Neuronal stem cell (in vitro differentiated cells): ENCODE results near the gene SUN2.

Experiments used
- DNase-seq: peaks from one replicate; pipeline ENCODE4 v3.0.0-alpha.2; 2013; ENCODE audit warnings: low spot score
- H2AFZ ChIP-seq: one replicate; pipeline ENCODE4 v1.6.1; 2013; ENCODE audit warnings: mild to moderate bottlenecking, low read length, inconsistent platforms
- H2AK5ac ChIP-seq: 2 replicates; pipeline ENCODE4 v1.6.1; 2013; ENCODE audit warnings: low read depth, mild to moderate bottlenecking, inconsistent platforms, low read length, moderate library complexity, mixed read lengths
- H2BK120ac ChIP-seq: 2 replicates; pipeline ENCODE4 v1.6.1; 2013; ENCODE audit warnings: low read depth, mild to moderate bottlenecking, inconsistent platforms, low read length, moderate library complexity, mixed read lengths
- H2BK12ac ChIP-seq: one replicate; pipeline ENCODE4 v1.6.1; 2013; ENCODE audit warnings: low read length, inconsistent platforms
- H2BK15ac ChIP-seq: 2 replicates; pipeline ENCODE4 v1.6.1; 2013; ENCODE audit warnings: mild to moderate bottlenecking, low read length, inconsistent platforms, mixed read lengths
- H2BK5ac ChIP-seq: one replicate; pipeline ENCODE4 v1.6.1; 2013; ENCODE audit warnings: inconsistent platforms, mild to moderate bottlenecking, low read length, moderate library complexity
- H3K14ac ChIP-seq: one replicate; pipeline ENCODE4 v1.6.1; 2013; ENCODE audit warnings: low read length, inconsistent platforms
- H3K18ac ChIP-seq: 2 replicates; pipeline ENCODE4 v1.6.1; 2013; ENCODE audit warnings: low read length, inconsistent platforms
- H3K23ac ChIP-seq: 2 replicates; pipeline ENCODE4 v1.6.1; 2013; ENCODE audit warnings: low read depth, mild to moderate bottlenecking, mixed read lengths, low read length, inconsistent platforms; ENCODE audit not compliant: poor library complexity
- H3K27ac ChIP-seq: replicated peaks from 3 replicates; pipeline ENCODE4 v1.5.1; 2013; ENCODE audit warnings: low read length, inconsistent platforms
- H3K27me3 ChIP-seq, 3 experiments: 2 replicates each; pipeline ENCODE4 v1.6.1; 2013; ENCODE audit warnings: low read length in 3 of 3, mild to moderate bottlenecking in 2 of 3, inconsistent platforms in 1 of 3, low read depth in 1 of 3, mixed read lengths in 1 of 3, moderate library complexity in 1 of 3; ENCODE audit not compliant: control insufficient read depth in 3 of 3, insufficient read depth in 3 of 3
- H3K36me3 ChIP-seq, 2 donors: replicated peaks in 1 of 2; 2 replicates each; pipeline ENCODE4 v1.6.1; 2013; ENCODE audit warnings: low read length in 2 of 2; ENCODE audit not compliant: control insufficient read depth in 2 of 2, insufficient read depth in 2 of 2
- H3K4ac ChIP-seq: 2 replicates; pipeline ENCODE4 v1.6.1; 2013; ENCODE audit warnings: inconsistent platforms, mild to moderate bottlenecking, low read length, moderate library complexity
- H3K4me1 ChIP-seq, 2 donors: 1 replicate in 1 of 2; 2 replicates in 1 of 2; pipeline ENCODE4 v1.6.1; 2013; ENCODE audit warnings: low read length in 2 of 2, low read depth in 1 of 2; ENCODE audit not compliant: control insufficient read depth in 2 of 2, insufficient read depth in 1 of 2
- H3K4me2 ChIP-seq: one replicate; pipeline ENCODE4 v1.6.1; 2013; ENCODE audit warnings: mild to moderate bottlenecking, low read length, inconsistent platforms; ENCODE audit not compliant: insufficient read depth, poor library complexity, severe bottlenecking
- H3K4me3 ChIP-seq, 2 donors: 2 replicates each; pipeline ENCODE4 v1.5.1; 2013; ENCODE audit warnings: low read length in 2 of 2, mild to moderate bottlenecking in 2 of 2, inconsistent platforms in 1 of 2, moderate library complexity in 1 of 2
- H3K79me1 ChIP-seq: one replicate; pipeline ENCODE4 v1.6.1; 2013; ENCODE audit warnings: low read depth, mild to moderate bottlenecking, inconsistent platforms, low read length, moderate library complexity
- H3K9ac ChIP-seq: one replicate; pipeline ENCODE4 v1.6.1; 2013; ENCODE audit warnings: mild to moderate bottlenecking, low read depth, low read length, inconsistent platforms; ENCODE audit not compliant: poor library complexity
- H3K9me3 ChIP-seq, 2 donors: replicated peaks in 1 of 2; 2 replicates each; pipeline versions ENCODE3 to v1.6.1; 2013; ENCODE audit warnings: low read length in 2 of 2, mild to moderate bottlenecking in 2 of 2, inconsistent platforms in 1 of 2, low read depth in 1 of 2, mixed read lengths in 1 of 2, moderate library complexity in 1 of 2; ENCODE audit not compliant: control insufficient read depth in 2 of 2, insufficient read depth in 1 of 2
- H4K8ac ChIP-seq: one replicate; pipeline ENCODE4 v1.6.1; 2013; ENCODE audit warnings: low read depth, mild to moderate bottlenecking, inconsistent platforms, low read length, moderate library complexity
- H4K91ac ChIP-seq: one replicate; pipeline ENCODE4 v1.6.1; 2013; ENCODE audit warnings: low read length, low read depth, mild to moderate bottlenecking, inconsistent platforms; ENCODE audit not compliant: poor library complexity
- WGBS, 2 donors: extraction: QIAGEN DNeasy Blood & Tissue Kit; methylation state at CpG; one replicate each; pipeline ENCODE4 v1.1.7; 2013; ENCODE audit warnings: missing lambda C conversion rate in 2 of 2, mixed read lengths in 1 of 2; ENCODE audit not compliant: insufficient read length in 2 of 2, insufficient replicate concordance in 1 of 2; ENCODE audit errors: extremely low coverage in 2 of 2; 5-methylcytosine and 5-hydroxymethylcytosine counted together

The SUN2 gene

GRCh38 chr22:38760477-38761201 lies 4.8 kb upstream of the SUN2 start:
- no peak overlapping the region for H2AK5ac ChIP-seq
- peak overlapping the region; percentile 71 for H3K18ac ChIP-seq
- peaks cover 7 to 15% of the 10 kb centered on the region in 2 donors for H3K4me1 ChIP-seq
- no peak overlapping the region for H2AFZ ChIP-seq
- DNase-seq = no peak
- peak overlapping the region; percentile 84 for H4K8ac ChIP-seq
- H4K91ac ChIP-seq = peak overlapping the region; percentile 82
- no peaks in the 10 kb centered on the region for H3K36me3 ChIP-seq
- no peak overlapping the region for H3K14ac ChIP-seq
- H3K4me2 ChIP-seq = no peak overlapping the region
- H3K23ac ChIP-seq = no peak overlapping the region
- WGBS, 2 donors = no CpG with 5 or more reads among the region's 12 CpGs
- H3K27ac ChIP-seq = no peak overlapping the region
- peaks cover 2% of the 10 kb centered on the region for H3K79me1 ChIP-seq
- H3K4ac ChIP-seq = no peak overlapping the region
- H2BK120ac ChIP-seq = no peak overlapping the region
- H3K4me3 ChIP-seq = no peak overlapping the region
- H2BK15ac ChIP-seq = peak overlapping the region; percentile 55
- no peak overlapping the region for H2BK12ac ChIP-seq
- H2BK5ac ChIP-seq = no peak overlapping the region
- H3K9ac ChIP-seq = peak overlapping the region; percentile 13
- H3K27me3 ChIP-seq = peaks cover 0 to 7% (median 2%) of the 10 kb centered on the region in 3 experiments
- H3K9me3 ChIP-seq = peaks cover 0 to 2% of the 10 kb centered on the region in 2 donors

GRCh38 chr22:38759005-38759404 lies 3.2 kb upstream of the SUN2 start:
- WGBS, 2 donors = no CpG with 5 or more reads among the region's 7 CpGs
- no peak overlapping the region for H3K27ac ChIP-seq
- H3K18ac ChIP-seq = no peak overlapping the region
- H3K14ac ChIP-seq = no peak overlapping the region
- no peaks in the 10 kb centered on the region for H3K36me3 ChIP-seq
- no peak overlapping the region for H3K4me3 ChIP-seq
- H3K9me3 ChIP-seq = peaks cover 0 to 2% of the 10 kb centered on the region in 2 donors
- no peak overlapping the region for H2BK12ac ChIP-seq
- H3K79me1 ChIP-seq = peaks cover 2% of the 10 kb centered on the region
- no peak overlapping the region for H2AK5ac ChIP-seq
- DNase-seq = no peak
- H3K9ac ChIP-seq = no peak overlapping the region
- H2AFZ ChIP-seq = no peak overlapping the region
- peaks cover 9 to 18% of the 10 kb centered on the region in 2 donors for H3K4me1 ChIP-seq
- H2BK5ac ChIP-seq = no peak overlapping the region
- no peak overlapping the region for H3K23ac ChIP-seq
- H4K8ac ChIP-seq = no peak overlapping the region
- no peak overlapping the region for H3K4ac ChIP-seq
- peaks cover 0 to 7% (median 2%) of the 10 kb centered on the region in 3 experiments for H3K27me3 ChIP-seq
- no peak overlapping the region for H4K91ac ChIP-seq
- H2BK15ac ChIP-seq = no peak overlapping the region
- no peak overlapping the region for H2BK120ac ChIP-seq
- no peak overlapping the region for H3K4me2 ChIP-seq

GRCh38 chr22:38758276-38758945 lies 2.6 kb upstream of the SUN2 start:
- Histone ChIP-seq H3K4ac (no peak overlapping the region), H3K9ac (no peak overlapping the region), H3K14ac (no peak overlapping the region), H2BK12ac (no peak overlapping the region), H2AFZ (no peak overlapping the region), H3K23ac (peak overlapping the region; percentile 14), H3K4me2 (no peak overlapping the region), H2AK5ac (peak overlapping the region; percentile 22), H3K79me1 (peaks cover 2% of the 10 kb centered on the region), H3K27me3 (peaks cover 0 to 7% (median 2%) of the 10 kb centered on the region in 3 experiments), H3K18ac (no peak overlapping the region), H2BK15ac (no peak overlapping the region), H3K4me3 (no peak overlapping the region), H3K9me3 (peaks cover 0 to 2% of the 10 kb centered on the region in 2 donors), H3K4me1 (peaks cover 9 to 20% of the 10 kb centered on the region in 2 donors), H2BK5ac (no peak overlapping the region), H3K36me3 (peaks cover 0 to 4% of the 10 kb centered on the region in 2 donors), H3K27ac (no peak overlapping the region), H4K91ac (no peak overlapping the region), H4K8ac (no peak overlapping the region), H2BK120ac (no peak overlapping the region)
- DNase-seq = no peak
- no CpG with 5 or more reads among the region's 16 CpGs for WGBS, 2 donors

GRCh38 chr22:38757464-38757757 lies 1.6 kb upstream of the SUN2 start:
- H3K9me3 ChIP-seq = peaks cover 0 to 2% of the 10 kb centered on the region in 2 donors
- H3K14ac ChIP-seq = peak overlapping the region; percentile 25
- no peak overlapping the region for H3K9ac ChIP-seq
- WGBS, 2 donors = no CpG with 5 or more reads among the region's 4 CpGs
- no peak overlapping the region for H3K18ac ChIP-seq
- no peak overlapping the region for H3K23ac ChIP-seq
- no peak overlapping the region for H2AFZ ChIP-seq
- peaks cover 7 to 14% of the 10 kb centered on the region in 2 donors for H3K4me1 ChIP-seq
- H3K4ac ChIP-seq = no peak overlapping the region
- no peak overlapping the region for H3K4me3 ChIP-seq
- no peak overlapping the region for H4K8ac ChIP-seq
- peaks cover 0 to 7% (median 2%) of the 10 kb centered on the region in 3 experiments for H3K27me3 ChIP-seq
- H2BK120ac ChIP-seq = no peak overlapping the region
- H3K79me1 ChIP-seq = peaks cover 2% of the 10 kb centered on the region
- DNase-seq = no peak
- H2AK5ac ChIP-seq = peak overlapping the region; percentile 27
- H2BK5ac ChIP-seq = no peak overlapping the region
- H3K4me2 ChIP-seq = no peak overlapping the region
- H3K27ac ChIP-seq = no peak overlapping the region
- H2BK15ac ChIP-seq = no peak overlapping the region
- no peak overlapping the region for H4K91ac ChIP-seq
- H2BK12ac ChIP-seq = no peak overlapping the region
- H3K36me3 ChIP-seq = peaks cover under 1 to 11% of the 10 kb centered on the region in 2 donors
